K562 (cell line): ENCODE results near the gene RNF224. TPM values are rescaled to one million over a fixed set of nuclear protein-coding genes. Genes with fewer than 3 reads are reported as not detected.

ENCODE experiments used
- ATF1 ChIP-seq, 2 experiments: fragments of 450-650 bp in 1 of 2; IDR thresholded peaks; 2 replicates each; pipeline ENCODE4 v1.6.1; 2016; ENCODE audit warnings: missing compliant biosample characterization in 1 of 2, missing genetic modification characterization in 1 of 2
- CBX1 ChIP-seq: sonication (generic); IDR thresholded peaks from 2 replicates; pipeline ENCODE4 v1.6.1; 2016; ENCODE audit warnings: antibody characterized with exemption, low read depth, mild to moderate bottlenecking
- CBX5 ChIP-seq: IDR thresholded peaks from 2 replicates; pipeline ENCODE4 v1.6.1; 2014; ENCODE audit warnings: low read depth, borderline replicate concordance
- CHCHD3 ChIP-seq: fragments of 250-450 bp; sonication (Bioruptor Pico); IDR thresholded peaks from 2 replicates; pipeline ENCODE4 v2.1.2; 2022; ENCODE audit warnings: mild to moderate bottlenecking
- E2F3 ChIP-seq: fragments of 250-450 bp; sonication (Bioruptor Pico); IDR thresholded peaks from 2 replicates; pipeline ENCODE4 v1.4.0; 2020; ENCODE audit warnings: mild to moderate bottlenecking
- ETV5 ChIP-seq: sonication (generic); formaldehyde crosslinking; IDR thresholded peaks from 2 replicates; pipeline ENCODE4 v1.4.0; 2020; ENCODE audit warnings: low read depth, mild to moderate bottlenecking, missing genetic modification reagents
- GATAD2B ChIP-seq: fragments of 450-650 bp; IDR thresholded peaks from 2 replicates; pipeline ENCODE4 v1.6.1; 2017; ENCODE audit warnings: mild to moderate bottlenecking, borderline replicate concordance
- HNRNPLL ChIP-seq: fragments of 200-400 bp; formaldehyde crosslinking; IDR thresholded peaks from 2 replicates; pipeline ENCODE4 v1.6.1; 2017; ENCODE audit warnings: low read length, low read depth, mild to moderate bottlenecking; ENCODE audit not compliant: poor library complexity, severe bottlenecking
- IRF9 ChIP-seq: fragments of 450-650 bp; IDR thresholded peaks from 2 replicates; pipeline ENCODE4 v1.6.1; 2016; ENCODE audit warnings: missing biosample characterization, missing genetic modification characterization
- RBM25 ChIP-seq: fragments of 200-400 bp; formaldehyde crosslinking; IDR thresholded peaks from 2 replicates; pipeline ENCODE4 v1.6.1; 2018; ENCODE audit warnings: low read length, low read depth, moderate library complexity; ENCODE audit not compliant: severe bottlenecking
- SAP30 ChIP-seq: fragments of 200-600 bp; sonication (generic); IDR thresholded peaks from 2 replicates; pipeline ENCODE4 v1.6.1; 2012; ENCODE audit warnings: borderline replicate concordance, low read depth, mild to moderate bottlenecking, moderate library complexity, low read length, control low read depth, inconsistent platforms; ENCODE audit not compliant: insufficient read depth, poor library complexity, severe bottlenecking
- SPI1 ChIP-seq: IDR thresholded peaks from 2 replicates; pipeline ENCODE4 v1.6.1; 2011; ENCODE audit warnings: low read depth, low read length, control low read depth, borderline replicate concordance
- ZNF124 ChIP-seq: sonication (generic); formaldehyde crosslinking; IDR thresholded peaks from 2 replicates; pipeline ENCODE4 v1.8.1; 2022; ENCODE audit warnings: missing genetic modification reagents
- ZNF318 ChIP-seq, 2 experiments: fragments of 450-650 bp; IDR thresholded peaks; 2 replicates each; pipeline ENCODE4 v1.6.1; 2016; ENCODE audit warnings: mild to moderate bottlenecking in 2 of 2, borderline replicate concordance in 1 of 2, low read depth in 1 of 2, moderate library complexity in 1 of 2
- polyA plus RNA-seq, 8 experiments: library from polyadenylated mRNA; depleted of rRNA in 4 of 8; stranded (reverse) in 5 of 8; unstranded in 3 of 8; fragments of >200 nt; fragmentation: Nextera tagmentation in 2 of 8; fragmentation: Illumina TruSeq in 1 of 8; extraction: Ambion mirVana in 2 of 8; extraction: Trizol in 1 of 8; gene quantifications; 2 replicates each; pipeline versions ENCODE4 v1.2.1 to v1.2.3, GENCODE V29; 2011 to 2014; ENCODE audit warnings: inconsistent platforms in 1 of 8, missing spikeins in 1 of 8
- total RNA-seq, 7 experiments: library from RNA; depleted of rRNA in 6 of 7; stranded (reverse); fragments of >200 nt in 6 of 7; fragmentation: Illumina TruSeq in 2 of 7; extraction: Trizol in 2 of 7; gene quantifications; 2 replicates each; pipeline versions ENCODE4 v1.2.1 to v1.2.3, GENCODE V29; 2011 to 2021; ENCODE audit warnings: low replicate concordance in 1 of 7
- TF ChIP-seq, protein P1 (sequence below), 2 experiments: IDR thresholded peaks; 2 replicates each; pipeline ENCODE4 v1.6.1; 2011; ENCODE audit warnings: borderline replicate concordance in 1 of 2, control low read depth in 1 of 2, low read depth in 1 of 2, low read length in 1 of 2, mild to moderate bottlenecking in 1 of 2, mixed read lengths in 1 of 2, moderate library complexity in 1 of 2; ENCODE audit not compliant: insufficient read depth in 1 of 2, insufficient read length in 1 of 2, poor library complexity in 1 of 2, severe bottlenecking in 1 of 2; ENCODE audit errors: extremely low read depth in 1 of 2

The RNF224 gene
- total and polyA plus RNA-seq, 9 of the 15 experiments (the other 6 are each of a cell fraction or from before 2014, with no cell fraction given): not detected

GRCh38 chr9:137254624-137255447 is 27.5 kb downstream of the RNF224 start, which contains the start of gene NELFB (continued):
- TF ChIP-seq, protein P1, sequence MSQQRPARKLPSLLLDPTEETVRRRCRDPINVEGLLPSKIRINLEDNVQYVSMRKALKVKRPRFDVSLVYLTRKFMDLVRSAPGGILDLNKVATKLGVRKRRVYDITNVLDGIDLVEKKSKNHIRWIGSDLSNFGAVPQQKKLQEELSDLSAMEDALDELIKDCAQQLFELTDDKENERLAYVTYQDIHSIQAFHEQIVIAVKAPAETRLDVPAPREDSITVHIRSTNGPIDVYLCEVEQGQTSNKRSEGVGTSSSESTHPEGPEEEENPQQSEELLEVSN (IDR thresholded peaks at IDR 0.05; ENCODE audit: borderline replicate concordance in 1 of 2, extremely low read depth in 1 of 2, insufficient read depth in 1 of 2, insufficient read length in 1 of 2, low read depth in 1 of 2, low read length in 1 of 2, poor library complexity in 1 of 2, severe bottlenecking in 1 of 2): peak in 1 of 2 experiments; percentile 82
- no peak for TF ChIP-seq ZNF318 (IDR thresholded peaks at IDR 0.05; ENCODE audit: borderline replicate concordance in 1 of 2, low read depth in 1 of 2)
- no peak for TF ChIP-seq CBX5
- TF ChIP-seq IRF9 (tag): no peak
- peak; percentile 60 for TF ChIP-seq SAP30
- TF ChIP-seq CBX1: peak; percentile 83
- TF ChIP-seq GATAD2B: peak; percentile 95
- TF ChIP-seq ATF1 (CRISPR knock-in tag; IDR thresholded peaks at IDR 0.05): no peak
- TF ChIP-seq ATF1 (tag; IDR thresholded peaks at IDR 0.05): peak; percentile 45; the same call in 1 of the 2 replicates
- TF ChIP-seq ZNF124 (CRISPR knock-in tag): peak; percentile 79; the same call in 1 of the 2 replicates
- TF ChIP-seq E2F3 (CRISPR knock-in tag): 0 out of 2 replicates have a peak, but pooled peaks have one; percentile 38
- TF ChIP-seq RBM25: no peak
- TF ChIP-seq ETV5 (CRISPR knock-in tag): 0 out of 2 replicates have a peak, but pooled peaks have one; percentile 33
- peak; percentile 37; the same call in 1 of the 2 replicates for TF ChIP-seq SPI1
- peak; percentile 20 for TF ChIP-seq HNRNPLL
- no peak for TF ChIP-seq CHCHD3 (CRISPR knock-in tag)
